MM.1S (cell line): ENCODE measurements around the gene TTC36.
"Not testable (repeated sequence)": the region's sequence is repeated elsewhere in the genome, so short reads cannot be mapped to it uniquely, and the experiment has no call there.

Source experiments
- DNase-seq: peaks from one replicate; pipeline ENCODE4 v3.0.0-alpha.2; 2015
- H2AFZ ChIP-seq: fragments of 300-600 bp; sonication (generic); 2 replicates; pipeline ENCODE4 v1.6.0; 2016; ENCODE audit warnings: antibody characterized with exemption, low read length
- H3F3A ChIP-seq: fragments of 300-600 bp; sonication (generic); 2 replicates; pipeline ENCODE4 v1.6.1; 2016; ENCODE audit warnings: mild to moderate bottlenecking, antibody characterized with exemption, low read length, moderate library complexity, mixed read lengths; ENCODE audit not compliant: insufficient read depth
- H3K27ac ChIP-seq: fragments of 300-600 bp; sonication (generic); 2 replicates; pipeline ENCODE4 v1.5.1; 2016; ENCODE audit warnings: mild to moderate bottlenecking, low read length
- H3K27me3 ChIP-seq: fragments of 300-600 bp; sonication (generic); replicated peaks from 2 replicates; pipeline ENCODE4 v1.6.0; 2016; ENCODE audit warnings: low read length; ENCODE audit not compliant: insufficient read depth
- H3K36me3 ChIP-seq: fragments of 300-600 bp; sonication (generic); replicated peaks from 2 replicates; pipeline ENCODE4 v1.6.1; 2016; ENCODE audit warnings: mild to moderate bottlenecking, low read length, mixed read lengths; ENCODE audit not compliant: insufficient read depth
- H3K4me1 ChIP-seq: fragments of 300-600 bp; sonication (generic); 2 replicates; pipeline ENCODE4 v1.6.1; 2016; ENCODE audit warnings: low read length, mixed read lengths
- H3K4me2 ChIP-seq: fragments of 300-600 bp; sonication (generic); 2 replicates; pipeline ENCODE4 v1.6.0; 2016; ENCODE audit warnings: low read depth, low read length
- H3K4me3 ChIP-seq: fragments of 300-600 bp; sonication (generic); 2 replicates; pipeline ENCODE4 v1.5.1; 2016; ENCODE audit warnings: low read length, mixed read lengths
- H3K79me2 ChIP-seq: fragments of 300-600 bp; sonication (generic); 2 replicates; pipeline ENCODE4 v1.6.1; 2016; ENCODE audit warnings: mixed run types, low read length, mixed read lengths
- H3K9ac ChIP-seq: fragments of 300-600 bp; sonication (generic); 2 replicates; pipeline ENCODE4 v1.6.1; 2016; ENCODE audit warnings: low read length, mixed read lengths
- H3K9me2 ChIP-seq: fragments of 300-600 bp; sonication (generic); replicated peaks from 2 replicates; pipeline ENCODE4 v1.6.1; 2016; ENCODE audit warnings: mild to moderate bottlenecking, low read length, mixed read lengths; ENCODE audit not compliant: insufficient read depth
- H3K9me3 ChIP-seq: fragments of 300-600 bp; sonication (generic); replicated peaks from 2 replicates; pipeline ENCODE4 v1.6.1; 2016; ENCODE audit warnings: mild to moderate bottlenecking, low read length, mixed read lengths; ENCODE audit not compliant: insufficient read depth
- H4K20me1 ChIP-seq: fragments of 300-600 bp; sonication (generic); 2 replicates; pipeline ENCODE4 v1.6.1; 2016; ENCODE audit warnings: mild to moderate bottlenecking, low read length, moderate library complexity, mixed read lengths; ENCODE audit not compliant: insufficient read depth
- EZH2 ChIP-seq: fragments of 300-600 bp; sonication (generic); optimal IDR thresholded peaks from 2 replicates; pipeline ENCODE3; 2017; ENCODE audit warnings: low read depth, mild to moderate bottlenecking, antibody characterized with exemption, low read length, mixed read lengths
- EZH2phosphoT487 ChIP-seq: fragments of 300-600 bp; sonication (generic); IDR thresholded peaks from 2 replicates; pipeline ENCODE4 v1.6.1; 2018; ENCODE audit warnings: antibody characterized with exemption, low read length
- TF ChIP-seq, protein P1 (sequence below): fragments of 300-600 bp; sonication (generic); IDR thresholded peaks from 2 replicates; pipeline ENCODE4 v1.5.1; 2016; ENCODE audit warnings: antibody characterized with exemption, low read length, mixed read lengths

TTC36 gene

DNA sequence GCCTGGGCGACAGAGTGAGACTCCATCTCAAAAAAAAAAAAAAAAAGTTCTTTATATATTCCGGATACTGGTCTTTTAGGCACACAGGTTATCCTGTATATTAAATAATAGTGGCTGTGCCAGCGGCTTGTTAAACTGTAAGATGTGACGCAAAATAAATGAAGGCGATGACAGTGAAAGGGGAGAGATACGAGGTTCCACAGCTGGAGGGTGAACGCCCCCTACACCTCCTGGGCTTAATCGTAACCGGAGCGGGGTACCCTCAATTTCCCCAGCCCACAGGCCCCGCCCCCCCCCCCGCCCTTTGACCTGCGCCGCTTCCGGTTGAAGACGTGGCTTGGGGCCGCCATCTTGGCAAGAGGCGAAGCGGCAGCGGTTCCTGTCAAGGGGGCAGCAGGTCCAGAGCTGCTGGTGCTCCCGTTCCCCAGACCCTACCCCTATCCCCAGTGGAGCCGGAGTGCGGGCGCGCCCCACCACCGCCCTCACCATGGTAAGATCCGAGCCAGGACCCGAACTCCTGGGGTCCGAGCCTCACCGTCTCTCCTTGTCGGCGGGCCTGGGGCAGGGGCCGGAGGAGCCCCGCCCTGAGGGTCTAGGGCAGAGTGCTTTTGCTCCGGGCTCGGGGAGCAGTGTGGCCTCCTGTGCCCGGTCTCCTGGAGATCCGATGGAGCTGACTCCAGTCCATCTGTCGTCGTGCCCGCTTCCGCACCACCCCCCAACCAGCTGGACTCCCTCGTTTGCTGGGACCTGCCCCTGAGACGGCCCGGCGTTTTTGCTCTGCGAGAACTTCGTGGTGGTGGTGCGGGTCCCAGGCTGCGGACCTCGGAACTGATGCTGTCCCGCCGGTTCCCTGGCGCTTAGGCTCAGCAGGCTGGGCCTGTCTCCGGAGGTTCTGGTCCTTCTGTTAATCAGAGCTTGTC, 45.0 kb downstream of the TTC36 start, which contains the start of gene ARCN1:
Gene ARCN1, plus strand, starts transcription at position 349 of the 920 bp plus-strand sequence. Its CDS starts 139 bp downstream, at position 488.
- peak within 1 kb of the TSS; percentile 91 for H3K4me2 ChIP-seq

GRCh38 chr11:118572981-118573550, 45.8 kb downstream of the TTC36 start:
- no peaks in the 10 kb centered on the region for H3K36me3 ChIP-seq
- H2AFZ ChIP-seq = peak overlapping the region; percentile 92
- peaks cover 58% of the 10 kb centered on the region for H3K79me2 ChIP-seq
- H4K20me1 ChIP-seq = peaks cover 34% of the 10 kb centered on the region
- H3K9me2 ChIP-seq = no peaks in the 10 kb centered on the region
- H3K4me3 ChIP-seq = peak overlapping the region; percentile 100
- H3K27me3 ChIP-seq = no peaks in the 10 kb centered on the region
- TF ChIP-seq EZH2phosphoT487 (no peak), EZH2 (no peak)
- TF ChIP-seq, protein P1, sequence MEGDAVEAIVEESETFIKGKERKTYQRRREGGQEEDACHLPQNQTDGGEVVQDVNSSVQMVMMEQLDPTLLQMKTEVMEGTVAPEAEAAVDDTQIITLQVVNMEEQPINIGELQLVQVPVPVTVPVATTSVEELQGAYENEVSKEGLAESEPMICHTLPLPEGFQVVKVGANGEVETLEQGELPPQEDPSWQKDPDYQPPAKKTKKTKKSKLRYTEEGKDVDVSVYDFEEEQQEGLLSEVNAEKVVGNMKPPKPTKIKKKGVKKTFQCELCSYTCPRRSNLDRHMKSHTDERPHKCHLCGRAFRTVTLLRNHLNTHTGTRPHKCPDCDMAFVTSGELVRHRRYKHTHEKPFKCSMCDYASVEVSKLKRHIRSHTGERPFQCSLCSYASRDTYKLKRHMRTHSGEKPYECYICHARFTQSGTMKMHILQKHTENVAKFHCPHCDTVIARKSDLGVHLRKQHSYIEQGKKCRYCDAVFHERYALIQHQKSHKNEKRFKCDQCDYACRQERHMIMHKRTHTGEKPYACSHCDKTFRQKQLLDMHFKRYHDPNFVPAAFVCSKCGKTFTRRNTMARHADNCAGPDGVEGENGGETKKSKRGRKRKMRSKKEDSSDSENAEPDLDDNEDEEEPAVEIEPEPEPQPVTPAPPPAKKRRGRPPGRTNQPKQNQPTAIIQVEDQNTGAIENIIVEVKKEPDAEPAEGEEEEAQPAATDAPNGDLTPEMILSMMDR = no peak
- peaks cover 10% of the 10 kb centered on the region; the same call in 1 of the 2 replicates for H3K4me1 ChIP-seq
- H3F3A ChIP-seq = peaks cover 8% of the 10 kb centered on the region; the same call in 1 of the 2 replicates
- H3K9me3 ChIP-seq = no peaks in the 10 kb centered on the region
- peak; percentile 28 for DNase-seq
- peak overlapping the region; percentile 91 for H3K4me2 ChIP-seq
- peak overlapping the region; percentile 99 for H3K9ac ChIP-seq
- peak overlapping the region; percentile 78; the same call in 1 of the 2 replicates for H3K27ac ChIP-seq

More for the DNA sequence above, 45.0 kb downstream of the TTC36 start, which contains the start of gene ARCN1:
- H3K4me3 ChIP-seq = peak within 1 kb of the TSS; percentile 100
- H3K9ac ChIP-seq = peak within 1 kb of the TSS; percentile 99
- peaks cover 10% of the 10 kb centered on the region; the same call in 1 of the 2 replicates for H3K4me1 ChIP-seq
- peak within 1 kb of the TSS; percentile 78 for H3K27ac ChIP-seq
- no peaks in the 10 kb centered on the region for H3K9me2 ChIP-seq
- H3F3A ChIP-seq = peaks cover 12% of the 10 kb centered on the region; the same call in 1 of the 2 replicates
- H4K20me1 ChIP-seq = peaks cover 30% of the 10 kb centered on the region
- no peaks in the 10 kb centered on the region for H3K9me3 ChIP-seq
- no peaks in the 10 kb centered on the region for H3K27me3 ChIP-seq
- peak within 1 kb of the TSS; percentile 92 for H2AFZ ChIP-seq
- H3K36me3 ChIP-seq = no peaks in the 10 kb centered on the region
- H3K79me2 ChIP-seq = peaks cover 51% of the 10 kb centered on the region
- DNase-seq = peak; percentile 77
- TF ChIP-seq EZH2phosphoT487 (no peak), EZH2 (no peak)
- TF ChIP-seq, protein P1 = no peak

- no peak for DNase-seq
- Histone ChIP-seq H3K4me2 (no peak overlapping the region), H3K27ac (no peak overlapping the region), H3K27me3 (no peaks in the 10 kb centered on the region), H3K9me3 (no peaks in the 10 kb centered on the region), H3K79me2 (peaks cover 72% of the 10 kb centered on the region), H4K20me1 (peaks cover 37% of the 10 kb centered on the region), H2AFZ (no peak overlapping the region), H3F3A (peaks cover 8% of the 10 kb centered on the region; the same call in 1 of the 2 replicates), H3K4me3 (no peak overlapping the region), H3K9ac (no peak overlapping the region), H3K36me3 (no peaks in the 10 kb centered on the region; the same call in 1 of the 2 replicates), H3K9me2 (no peaks in the 10 kb centered on the region), H3K4me1 (peaks cover 10% of the 10 kb centered on the region; the same call in 1 of the 2 replicates)
- TF ChIP-seq EZH2 (no peak), EZH2phosphoT487 (no peak)
- TF ChIP-seq, protein P1 = no peak
These were observed 47.4 kb downstream of the TTC36 start for GRCh38 chr11:118574636-118575035.

- DNase-seq, H2AFZ ChIP-seq, H3K9me2 ChIP-seq, H3K4me2 ChIP-seq, H3K36me3 ChIP-seq, H3K9me3 ChIP-seq, H3K9ac ChIP-seq, H3K4me1 ChIP-seq, H3K4me3 ChIP-seq, H3K27me3 ChIP-seq, H3F3A ChIP-seq, H3K27ac ChIP-seq: not testable (repeated sequence)
- peaks cover 90% of the 10 kb centered on the region for H3K79me2 ChIP-seq
- peaks cover 43% of the 10 kb centered on the region for H4K20me1 ChIP-seq
These were observed 50.7 kb downstream of the TTC36 start for GRCh38 chr11:118577995-118578394.
